ENCODE results near the gene COLGALT1.

COLGALT1 gene

DNA sequence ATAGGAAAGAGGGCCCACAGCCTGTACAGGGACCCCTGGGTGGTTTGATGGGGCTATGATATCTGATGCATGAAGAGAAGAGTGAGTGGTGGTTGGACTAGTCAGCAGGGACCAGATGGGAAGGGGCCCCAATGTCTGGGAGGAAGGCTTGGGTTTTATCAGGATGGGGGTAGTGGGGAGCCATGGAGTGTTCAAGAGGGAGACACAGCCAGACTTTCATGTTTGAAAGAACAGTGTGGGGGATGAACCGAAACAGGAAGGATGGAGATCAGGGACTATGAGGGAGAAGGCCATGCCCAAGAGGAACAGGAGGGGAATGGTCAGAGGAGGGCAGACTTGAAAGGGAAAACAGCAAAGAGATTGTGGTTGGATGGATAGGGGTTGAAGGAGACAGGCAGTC, 69.6 kb downstream of the COLGALT1 start:
- DNase-seq: no peak

DNA sequence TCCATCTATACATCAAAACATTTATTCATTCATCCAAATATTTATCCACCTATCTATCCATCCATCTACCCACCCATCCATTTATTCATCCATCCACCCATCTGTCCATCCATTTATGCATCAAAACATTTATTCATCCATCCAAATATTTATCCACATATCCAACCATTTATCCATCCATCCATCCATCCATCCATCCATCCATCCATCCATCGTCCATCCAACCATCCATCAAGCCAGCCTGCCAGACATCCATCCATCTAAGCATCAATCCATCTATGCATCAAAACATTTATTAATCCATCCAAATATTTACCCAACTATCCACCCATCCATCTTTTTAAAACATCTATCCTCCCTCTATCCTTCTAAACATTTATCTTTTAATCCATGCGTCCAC, 70.5 kb downstream of the COLGALT1 start:
- DNase-seq: no peak

DNA sequence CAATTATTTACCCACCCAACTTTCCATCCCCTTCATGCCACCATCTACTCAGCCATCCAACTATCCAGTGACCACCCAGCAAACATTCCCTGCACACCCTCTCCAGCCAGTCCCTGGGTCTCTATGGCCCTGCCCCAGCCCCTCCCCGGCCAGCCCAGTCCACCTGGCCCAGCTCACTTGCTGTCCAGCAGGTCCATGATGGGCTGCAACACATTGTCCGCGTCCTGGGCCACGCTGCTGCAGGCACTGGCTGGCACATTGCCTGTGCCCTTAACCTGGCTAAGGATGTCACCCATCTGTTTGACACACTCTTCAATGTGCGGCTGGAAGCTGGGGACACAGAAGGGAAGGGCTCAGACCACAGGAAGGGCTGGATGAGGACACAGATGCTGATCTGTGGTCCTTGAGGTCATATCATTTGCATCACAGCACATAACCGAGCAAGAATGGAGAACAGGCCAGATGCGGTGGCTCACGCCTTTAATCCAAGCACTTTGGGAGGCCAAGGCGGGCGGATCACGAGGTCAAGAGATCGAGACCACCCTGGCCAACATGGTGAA, 71.1 kb downstream of the COLGALT1 start:
- no peak for DNase-seq

DNA sequence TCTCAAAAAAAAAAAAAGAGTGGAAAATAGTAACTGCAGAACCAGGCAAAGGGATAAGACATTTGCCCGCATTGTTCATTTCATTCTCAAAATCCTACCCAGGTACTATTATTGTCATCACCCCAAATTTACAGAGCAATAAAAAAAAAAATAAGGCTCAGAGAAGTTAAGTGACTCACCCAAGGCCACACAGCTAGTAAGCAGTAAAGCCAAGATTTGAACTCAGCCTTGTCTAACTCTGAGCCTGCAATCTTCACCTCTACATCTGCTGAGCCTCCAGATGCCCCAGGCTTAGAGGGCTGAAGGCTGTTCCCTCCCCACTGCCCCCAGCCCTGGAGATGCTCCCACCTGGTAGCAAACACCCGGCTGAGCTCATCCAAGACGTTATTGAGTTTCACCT, 71.7 kb downstream of the COLGALT1 start:
- DNase-seq: no peak

DNA sequence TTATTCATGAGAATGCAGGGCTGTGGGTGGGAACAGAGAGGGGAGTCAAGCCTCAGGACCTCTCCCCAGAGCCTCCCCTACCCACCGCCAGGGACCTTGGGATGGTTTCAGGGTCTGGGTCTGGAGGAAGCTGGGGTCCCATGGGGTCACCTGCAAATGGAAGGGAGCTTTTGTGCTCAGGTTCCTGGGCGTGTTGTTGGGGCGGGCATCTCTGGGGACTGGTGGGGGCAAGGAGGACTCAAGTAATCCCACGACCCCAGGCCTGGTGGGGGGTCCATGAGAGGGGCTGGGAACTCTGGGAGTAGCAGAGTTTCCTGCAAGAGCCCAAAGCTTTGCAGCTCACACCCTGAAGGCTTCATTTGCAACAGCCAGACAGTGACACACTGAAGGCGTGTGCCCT, 72.5 kb downstream of the COLGALT1 start:
- DNase-seq: no peak

DNA sequence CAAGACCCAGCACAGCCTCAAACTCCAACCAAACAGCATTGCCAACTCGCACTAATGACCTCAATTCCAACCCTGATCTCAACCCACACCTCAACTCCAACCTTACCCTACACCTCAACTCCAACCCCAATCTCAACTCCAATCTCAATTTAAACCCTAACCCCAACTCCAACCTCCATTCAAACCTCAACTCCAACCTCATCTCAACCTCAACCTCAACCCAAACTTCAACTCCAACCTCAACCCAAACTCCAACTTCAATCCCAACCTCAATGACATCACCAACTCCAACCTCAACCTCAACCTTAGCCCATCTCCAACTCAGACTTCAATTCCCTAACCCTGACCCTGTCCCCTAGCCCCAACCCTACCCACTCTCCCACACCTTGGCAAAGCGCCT, 74.3 kb downstream of the COLGALT1 start:
- no peak for DNase-seq

GRCh38 chr19:17632577-17632976, 77.1 kb downstream of the COLGALT1 start:
- DNase-seq: no peak

Measured in inflammatory macrophage treated with lipopolysaccharide for 1 hour (primary cell).